Neural cell (in vitro differentiated cells): Measurements from ENCODE around the gene CCDC40. TPM values are rescaled to one million over a fixed set of nuclear protein-coding genes. Genes with fewer than 3 reads are reported as not detected.

ENCODE experiments used
- H2AFZ ChIP-seq: fragments of 200-600, 300-800 bp; sonication (generic), shearing (Covaris generic); 2 replicates; pipeline ENCODE4 v1.6.0; 2014; ENCODE audit warnings: low read depth, mild to moderate bottlenecking, antibody characterized with exemption, low read length, moderate library complexity
- H3F3A ChIP-seq: fragments of 200-600 bp; shearing (Covaris generic); 2 replicates; pipeline ENCODE4 v1.6.1; 2016; ENCODE audit warnings: mild to moderate bottlenecking, moderate library complexity, mixed read lengths, antibody characterized with exemption, low read length; ENCODE audit not compliant: insufficient read depth, poor library complexity, severe bottlenecking
- H3K27ac ChIP-seq: fragments of 200-600, 300-800 bp; sonication (generic), shearing (Covaris generic); 2 replicates; pipeline ENCODE4 v1.5.1; 2014; ENCODE audit warnings: mild to moderate bottlenecking, low read length, moderate library complexity
- H3K27me3 ChIP-seq: fragments of 300-800, 200-600 bp; sonication (generic), shearing (Covaris generic); 2 replicates; pipeline ENCODE4 v1.6.0; 2014; ENCODE audit warnings: mild to moderate bottlenecking, low read depth, low read length, moderate library complexity; ENCODE audit not compliant: insufficient read depth
- H3K36me3 ChIP-seq: fragments of 300-800, 200-600 bp; sonication (generic), shearing (Covaris generic); 2 replicates; pipeline ENCODE4 v1.5.1; 2014; ENCODE audit warnings: mild to moderate bottlenecking, antibody characterized with exemption, low read length, moderate library complexity; ENCODE audit not compliant: insufficient read depth
- H3K4me2 ChIP-seq: fragments of 300-800, 200-600 bp; sonication (generic), shearing (Covaris generic); 2 replicates; pipeline ENCODE4 v1.6.0; 2014; ENCODE audit warnings: mild to moderate bottlenecking, low read length
- H3K4me3 ChIP-seq: fragments of 300-800, 200-600 bp; sonication (generic), shearing (Covaris generic); 2 replicates; pipeline ENCODE4 v1.5.1; 2014; ENCODE audit warnings: mild to moderate bottlenecking, low read length, moderate library complexity
- H3K79me2 ChIP-seq: fragments of 200-600 bp; shearing (Covaris generic); replicated peaks from 2 replicates; pipeline ENCODE4 v1.6.0; 2014; ENCODE audit warnings: mild to moderate bottlenecking, low read length, moderate library complexity; ENCODE audit not compliant: insufficient read depth
- H3K9ac ChIP-seq: fragments of 300-800, 200-600 bp; sonication (generic), shearing (Covaris generic); 2 replicates; pipeline ENCODE4 v1.6.1; 2016; ENCODE audit warnings: mild to moderate bottlenecking, low read length, mixed read lengths
- H3K9me2 ChIP-seq: fragments of 200-600 bp; shearing (Covaris generic); 2 replicates; pipeline ENCODE4 v1.6.1; 2016; ENCODE audit warnings: mild to moderate bottlenecking, low read length, mixed read lengths; ENCODE audit not compliant: insufficient read depth
- H3K9me3 ChIP-seq: fragments of 200-600, 300-800 bp; sonication (generic), shearing (Covaris generic); 2 replicates; pipeline ENCODE4 v1.6.1; 2016; ENCODE audit warnings: mild to moderate bottlenecking, mixed run types, low read length, moderate library complexity, mixed read lengths
- H4K20me1 ChIP-seq: fragments of 200-600 bp; shearing (Covaris generic); 2 replicates; pipeline ENCODE4 v1.6.1; 2016; ENCODE audit warnings: mild to moderate bottlenecking, mixed run types; ENCODE audit not compliant: insufficient read depth
- EP300 ChIP-seq: fragments of 450-650 bp; conservative IDR thresholded peaks from 2 replicates; pipeline ENCODE4 v1.6.1; 2014; ENCODE audit warnings: antibody characterized with exemption, mild to moderate bottlenecking, moderate library complexity; ENCODE audit not compliant: poor library complexity, severe bottlenecking
- EZH2 ChIP-seq: fragments of 200-600, 300-800 bp; shearing (Covaris generic), sonication (generic); IDR thresholded peaks from 2 replicates; pipeline ENCODE4 v1.6.1; 2014; ENCODE audit warnings: antibody characterized with exemption, low read length, borderline replicate concordance, mild to moderate bottlenecking; ENCODE audit not compliant: insufficient read depth, poor library complexity, severe bottlenecking
- MXI1 ChIP-seq: fragments of 450-650 bp; conservative IDR thresholded peaks from 2 replicates; pipeline ENCODE4 v1.6.1; 2014; ENCODE audit warnings: antibody characterized with exemption, mild to moderate bottlenecking; ENCODE audit not compliant: poor library complexity, severe bottlenecking
- POLR2AphosphoS5 ChIP-seq: IDR thresholded peaks from 2 replicates; pipeline ENCODE4 v1.6.1; 2012
- RAD21 ChIP-seq: fragments of 450-650 bp; conservative IDR thresholded peaks from 2 replicates; pipeline ENCODE4 v1.6.1; 2014; ENCODE audit warnings: antibody characterized with exemption, mild to moderate bottlenecking, moderate library complexity
- SMC3 ChIP-seq: fragments of 450-650 bp; conservative IDR thresholded peaks from 2 replicates; pipeline ENCODE4 v1.6.1; 2014; ENCODE audit warnings: antibody characterized with exemption, mild to moderate bottlenecking, moderate library complexity; ENCODE audit not compliant: poor library complexity
- TAF1 ChIP-seq: IDR thresholded peaks from 2 replicates; pipeline ENCODE4 v1.6.1; 2012; ENCODE audit warnings: low read depth
- polyA plus RNA-seq: library from polyadenylated mRNA; depleted of rRNA; stranded (reverse); fragments of >200 nt; gene quantifications from 2 replicates; pipeline ENCODE4 v1.2.3, GENCODE V29; 2014
- TF ChIP-seq, protein P1 (sequence below): IDR thresholded peaks from 2 replicates; pipeline ENCODE4 v1.6.1; 2012; ENCODE audit warnings: borderline replicate concordance
- TF ChIP-seq, protein P2 (sequence below): fragments of 450-650 bp; IDR thresholded peaks from 2 replicates; pipeline ENCODE4 v1.5.1; 2014; ENCODE audit warnings: antibody characterized with exemption, mild to moderate bottlenecking, moderate library complexity; ENCODE audit not compliant: poor library complexity, severe bottlenecking

Gene CCDC40
- polyA plus RNA-seq, 1 donor from 2014 or later: 5.5 TPM

- no peak overlapping the region for H2AFZ ChIP-seq
Measured at GRCh38 chr17:80137131-80137530, 100.7 kb downstream of the CCDC40 start.

GRCh38 chr17:80138856-80139426 lies 102.5 kb downstream of the CCDC40 start:
- Histone ChIP-seq H3K9ac (no peak overlapping the region), H4K20me1 (no peaks in the 10 kb centered on the region), H3F3A (no peaks in the 10 kb centered on the region), H3K79me2 (peaks cover 8% of the 10 kb centered on the region), H3K4me2 (no peak overlapping the region), H3K9me2 (no peaks in the 10 kb centered on the region), H3K9me3 (no peaks in the 10 kb centered on the region), H3K36me3 (peaks cover 22% of the 10 kb centered on the region), H3K27me3 (no peaks in the 10 kb centered on the region), H3K27ac (no peak overlapping the region), H2AFZ (no peak overlapping the region), H3K4me3 (no peak overlapping the region)
- TF ChIP-seq TAF1 (no peak), MXI1 (no peak)

More at GRCh38 chr17:80137131-80137530, 100.7 kb downstream of the CCDC40 start:
- Histone ChIP-seq H3K9me2 (no peaks in the 10 kb centered on the region), H3F3A (no peaks in the 10 kb centered on the region), H3K9me3 (no peaks in the 10 kb centered on the region), H3K27ac (no peak overlapping the region), H3K27me3 (no peaks in the 10 kb centered on the region), H3K79me2 (no peaks in the 10 kb centered on the region), H3K36me3 (peaks cover 29% of the 10 kb centered on the region), H4K20me1 (no peaks in the 10 kb centered on the region), H3K4me2 (no peak overlapping the region), H3K4me3 (no peak overlapping the region), H3K9ac (no peak overlapping the region)
- TF ChIP-seq EP300 (no peak), POLR2AphosphoS5 (no peak), TAF1 (no peak), MXI1 (no peak), SMC3 (no peak), RAD21 (no peak), EZH2 (no peak)
- TF ChIP-seq, protein P1, sequence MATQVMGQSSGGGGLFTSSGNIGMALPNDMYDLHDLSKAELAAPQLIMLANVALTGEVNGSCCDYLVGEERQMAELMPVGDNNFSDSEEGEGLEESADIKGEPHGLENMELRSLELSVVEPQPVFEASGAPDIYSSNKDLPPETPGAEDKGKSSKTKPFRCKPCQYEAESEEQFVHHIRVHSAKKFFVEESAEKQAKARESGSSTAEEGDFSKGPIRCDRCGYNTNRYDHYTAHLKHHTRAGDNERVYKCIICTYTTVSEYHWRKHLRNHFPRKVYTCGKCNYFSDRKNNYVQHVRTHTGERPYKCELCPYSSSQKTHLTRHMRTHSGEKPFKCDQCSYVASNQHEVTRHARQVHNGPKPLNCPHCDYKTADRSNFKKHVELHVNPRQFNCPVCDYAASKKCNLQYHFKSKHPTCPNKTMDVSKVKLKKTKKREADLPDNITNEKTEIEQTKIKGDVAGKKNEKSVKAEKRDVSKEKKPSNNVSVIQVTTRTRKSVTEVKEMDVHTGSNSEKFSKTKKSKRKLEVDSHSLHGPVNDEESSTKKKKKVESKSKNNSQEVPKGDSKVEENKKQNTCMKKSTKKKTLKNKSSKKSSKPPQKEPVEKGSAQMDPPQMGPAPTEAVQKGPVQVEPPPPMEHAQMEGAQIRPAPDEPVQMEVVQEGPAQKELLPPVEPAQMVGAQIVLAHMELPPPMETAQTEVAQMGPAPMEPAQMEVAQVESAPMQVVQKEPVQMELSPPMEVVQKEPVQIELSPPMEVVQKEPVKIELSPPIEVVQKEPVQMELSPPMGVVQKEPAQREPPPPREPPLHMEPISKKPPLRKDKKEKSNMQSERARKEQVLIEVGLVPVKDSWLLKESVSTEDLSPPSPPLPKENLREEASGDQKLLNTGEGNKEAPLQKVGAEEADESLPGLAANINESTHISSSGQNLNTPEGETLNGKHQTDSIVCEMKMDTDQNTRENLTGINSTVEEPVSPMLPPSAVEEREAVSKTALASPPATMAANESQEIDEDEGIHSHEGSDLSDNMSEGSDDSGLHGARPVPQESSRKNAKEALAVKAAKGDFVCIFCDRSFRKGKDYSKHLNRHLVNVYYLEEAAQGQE: no peak
- TF ChIP-seq, protein P2, sequence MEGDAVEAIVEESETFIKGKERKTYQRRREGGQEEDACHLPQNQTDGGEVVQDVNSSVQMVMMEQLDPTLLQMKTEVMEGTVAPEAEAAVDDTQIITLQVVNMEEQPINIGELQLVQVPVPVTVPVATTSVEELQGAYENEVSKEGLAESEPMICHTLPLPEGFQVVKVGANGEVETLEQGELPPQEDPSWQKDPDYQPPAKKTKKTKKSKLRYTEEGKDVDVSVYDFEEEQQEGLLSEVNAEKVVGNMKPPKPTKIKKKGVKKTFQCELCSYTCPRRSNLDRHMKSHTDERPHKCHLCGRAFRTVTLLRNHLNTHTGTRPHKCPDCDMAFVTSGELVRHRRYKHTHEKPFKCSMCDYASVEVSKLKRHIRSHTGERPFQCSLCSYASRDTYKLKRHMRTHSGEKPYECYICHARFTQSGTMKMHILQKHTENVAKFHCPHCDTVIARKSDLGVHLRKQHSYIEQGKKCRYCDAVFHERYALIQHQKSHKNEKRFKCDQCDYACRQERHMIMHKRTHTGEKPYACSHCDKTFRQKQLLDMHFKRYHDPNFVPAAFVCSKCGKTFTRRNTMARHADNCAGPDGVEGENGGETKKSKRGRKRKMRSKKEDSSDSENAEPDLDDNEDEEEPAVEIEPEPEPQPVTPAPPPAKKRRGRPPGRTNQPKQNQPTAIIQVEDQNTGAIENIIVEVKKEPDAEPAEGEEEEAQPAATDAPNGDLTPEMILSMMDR: no peak
